Nephron progenitor cell (in vitro differentiated cells): Measurements from ENCODE around the gene PLCB2.
A peak's percentile ranks its signal among the peaks of the same experiment; 100 is the strongest.

Experiments
- DNase-seq: peaks from one replicate; pipeline ENCODE4 v3.0.0; 2021
- H3K27ac Mint-ChIP-seq: 2 replicates; pipeline ENCODE4 v1.8.0; 2021; ENCODE audit warnings: mild to moderate bottlenecking, moderate library complexity, mixed read lengths
- H3K27me3 Mint-ChIP-seq: 2 replicates; pipeline ENCODE4 v1.8.0; 2021; ENCODE audit warnings: mild to moderate bottlenecking, low read depth, mixed read lengths; ENCODE audit not compliant: poor library complexity
- H3K36me3 Mint-ChIP-seq: 2 replicates; pipeline ENCODE4 v1.8.0; 2021; ENCODE audit warnings: low read depth, mixed read lengths
- H3K4me1 Mint-ChIP-seq: 2 replicates; pipeline ENCODE4 v1.8.0; 2021; ENCODE audit warnings: mixed read lengths
- H3K4me3 Mint-ChIP-seq: 2 replicates; pipeline ENCODE4 v1.8.0; 2021; ENCODE audit warnings: mild to moderate bottlenecking, moderate library complexity, mixed read lengths
- H3K9me3 Mint-ChIP-seq: 2 replicates; pipeline ENCODE4 v1.8.0; 2021; ENCODE audit warnings: mild to moderate bottlenecking, moderate library complexity, mixed read lengths
- TF ChIP-seq, protein P1 (sequence below): fragments of 200-600 bp; sonication (generic); IDR thresholded peaks from 2 replicates; pipeline ENCODE4 v1.5.0; 2021; ENCODE audit warnings: antibody characterized with exemption

PLCB2 gene

GRCh38 chr15:40267670-40268069 lies 40.1 kb downstream of the PLCB2 start:
- H3K4me3 Mint-ChIP-seq = no peak overlapping the region
- no peak overlapping the region for H3K27ac Mint-ChIP-seq
- no peaks in the 10 kb centered on the region for H3K36me3 Mint-ChIP-seq
- H3K9me3 Mint-ChIP-seq = no peaks in the 10 kb centered on the region
- H3K27me3 Mint-ChIP-seq = peaks cover 7% of the 10 kb centered on the region
- H3K4me1 Mint-ChIP-seq = peaks cover 56% of the 10 kb centered on the region
- TF ChIP-seq, protein P1, sequence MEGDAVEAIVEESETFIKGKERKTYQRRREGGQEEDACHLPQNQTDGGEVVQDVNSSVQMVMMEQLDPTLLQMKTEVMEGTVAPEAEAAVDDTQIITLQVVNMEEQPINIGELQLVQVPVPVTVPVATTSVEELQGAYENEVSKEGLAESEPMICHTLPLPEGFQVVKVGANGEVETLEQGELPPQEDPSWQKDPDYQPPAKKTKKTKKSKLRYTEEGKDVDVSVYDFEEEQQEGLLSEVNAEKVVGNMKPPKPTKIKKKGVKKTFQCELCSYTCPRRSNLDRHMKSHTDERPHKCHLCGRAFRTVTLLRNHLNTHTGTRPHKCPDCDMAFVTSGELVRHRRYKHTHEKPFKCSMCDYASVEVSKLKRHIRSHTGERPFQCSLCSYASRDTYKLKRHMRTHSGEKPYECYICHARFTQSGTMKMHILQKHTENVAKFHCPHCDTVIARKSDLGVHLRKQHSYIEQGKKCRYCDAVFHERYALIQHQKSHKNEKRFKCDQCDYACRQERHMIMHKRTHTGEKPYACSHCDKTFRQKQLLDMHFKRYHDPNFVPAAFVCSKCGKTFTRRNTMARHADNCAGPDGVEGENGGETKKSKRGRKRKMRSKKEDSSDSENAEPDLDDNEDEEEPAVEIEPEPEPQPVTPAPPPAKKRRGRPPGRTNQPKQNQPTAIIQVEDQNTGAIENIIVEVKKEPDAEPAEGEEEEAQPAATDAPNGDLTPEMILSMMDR = no peak
- no peak for DNase-seq

DNA sequence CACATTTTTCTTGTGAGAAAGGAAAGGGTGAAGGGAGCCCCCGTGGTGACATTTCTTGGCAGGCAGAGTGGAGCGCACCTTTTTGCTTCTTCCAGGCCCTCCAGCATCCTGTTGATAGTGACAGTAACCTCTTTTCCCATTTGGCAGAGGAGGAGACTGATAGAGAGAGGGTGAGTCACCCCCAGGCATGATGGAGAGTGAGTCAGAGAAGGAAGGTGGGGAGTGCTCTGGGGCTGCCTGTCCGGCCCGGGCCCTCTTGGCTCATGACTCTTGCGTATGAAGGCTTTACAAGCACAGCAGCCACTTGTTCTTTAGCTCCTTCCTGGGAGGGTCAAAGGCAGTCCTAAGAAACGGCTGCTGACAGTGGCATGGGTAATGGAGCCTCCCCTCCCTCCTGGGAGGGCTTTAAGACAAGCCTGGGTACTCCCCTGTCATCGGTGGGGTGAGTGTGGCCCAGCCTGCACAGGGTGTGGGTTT lies 40.9 kb downstream of the PLCB2 start:
- H3K27ac Mint-ChIP-seq = no peak overlapping the region
- no peaks in the 10 kb centered on the region for H3K9me3 Mint-ChIP-seq
- peaks cover 11% of the 10 kb centered on the region for H3K27me3 Mint-ChIP-seq
- H3K36me3 Mint-ChIP-seq = no peaks in the 10 kb centered on the region
- H3K4me3 Mint-ChIP-seq = no peak overlapping the region
- no peak for DNase-seq
- TF ChIP-seq, protein P1 = no peak
- H3K4me1 Mint-ChIP-seq = peaks cover 58% of the 10 kb centered on the region

DNA sequence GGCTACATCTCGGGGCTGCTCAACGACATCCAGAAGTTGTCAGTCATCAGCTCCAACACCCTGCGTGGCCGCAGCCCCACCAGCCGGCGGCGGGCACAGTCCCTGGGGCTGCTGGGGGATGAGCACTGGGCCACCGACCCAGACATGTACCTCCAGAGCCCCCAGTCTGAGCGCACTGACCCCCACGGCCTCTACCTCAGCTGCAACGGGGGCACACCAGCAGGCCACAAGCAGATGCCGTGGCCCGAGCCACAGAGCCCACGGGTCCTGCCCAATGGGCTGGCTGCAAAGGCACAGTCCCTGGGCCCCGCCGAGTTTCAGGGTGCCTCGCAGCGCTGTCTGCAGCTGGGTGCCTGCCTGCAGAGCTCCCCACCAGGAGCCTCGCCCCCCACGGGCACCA lies 41.9 kb downstream of the PLCB2 start:
- H3K36me3 Mint-ChIP-seq = no peaks in the 10 kb centered on the region
- no peaks in the 10 kb centered on the region for H3K9me3 Mint-ChIP-seq
- H3K4me1 Mint-ChIP-seq = peaks cover 53% of the 10 kb centered on the region
- no peak for DNase-seq
- TF ChIP-seq, protein P1 = no peak
- H3K4me3 Mint-ChIP-seq = no peak overlapping the region
- H3K27ac Mint-ChIP-seq = no peak overlapping the region
- peaks cover 11% of the 10 kb centered on the region for H3K27me3 Mint-ChIP-seq

DNA sequence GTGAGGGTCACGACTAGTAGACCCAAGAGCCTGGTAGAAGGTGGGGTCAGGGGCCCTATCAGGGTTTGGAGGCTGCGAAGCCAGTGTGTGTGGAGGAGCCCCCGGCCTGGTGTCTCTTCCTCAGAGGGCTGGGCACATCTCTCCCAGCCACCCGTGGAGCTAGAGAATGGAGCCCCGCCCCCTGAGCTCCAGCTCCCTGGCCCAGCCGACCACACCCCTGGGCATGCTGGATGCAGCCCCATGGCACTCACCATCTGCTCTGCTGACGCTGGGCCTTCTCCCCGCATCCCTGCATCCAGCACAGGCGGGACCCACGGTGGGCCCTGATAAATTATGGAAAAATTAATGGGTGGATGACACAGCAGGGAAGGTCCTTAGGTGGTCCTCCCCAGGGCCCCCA lies 42.4 kb downstream of the PLCB2 start:
- Mint-ChIP-seq H3K27ac (no peak overlapping the region), H3K36me3 (no peaks in the 10 kb centered on the region), H3K4me3 (no peak overlapping the region), H3K27me3 (peaks cover 11% of the 10 kb centered on the region), H3K9me3 (no peaks in the 10 kb centered on the region), H3K4me1 (peaks cover 53% of the 10 kb centered on the region)
- DNase-seq = no peak
- TF ChIP-seq, protein P1 = no peak

GRCh38 chr15:40264321-40265153 lies 43.2 kb downstream of the PLCB2 start:
- no peaks in the 10 kb centered on the region for H3K36me3 Mint-ChIP-seq
- DNase-seq = no peak
- H3K27me3 Mint-ChIP-seq = peaks cover 14% of the 10 kb centered on the region
- peaks cover 58% of the 10 kb centered on the region for H3K4me1 Mint-ChIP-seq
- peak overlapping the region; percentile 29 for H3K27ac Mint-ChIP-seq
- peak overlapping the region; percentile 41 for H3K4me3 Mint-ChIP-seq
- no peaks in the 10 kb centered on the region for H3K9me3 Mint-ChIP-seq
- TF ChIP-seq, protein P1 = no peak
